NCI-H748 treated with DMSO at 0.1 percent for 48 hours (cell line): Measurements from ENCODE around the gene ANTXRL.
"Not testable (repeated sequence)": the region's sequence is repeated elsewhere in the genome, so short reads cannot be mapped to it uniquely, and the experiment has no call there.

Experiments
- DNase-seq: peaks from one replicate; lab custom pipeline; 2025; lab: John Stamatoyannopoulos, UW

The ANTXRL gene

DNA sequence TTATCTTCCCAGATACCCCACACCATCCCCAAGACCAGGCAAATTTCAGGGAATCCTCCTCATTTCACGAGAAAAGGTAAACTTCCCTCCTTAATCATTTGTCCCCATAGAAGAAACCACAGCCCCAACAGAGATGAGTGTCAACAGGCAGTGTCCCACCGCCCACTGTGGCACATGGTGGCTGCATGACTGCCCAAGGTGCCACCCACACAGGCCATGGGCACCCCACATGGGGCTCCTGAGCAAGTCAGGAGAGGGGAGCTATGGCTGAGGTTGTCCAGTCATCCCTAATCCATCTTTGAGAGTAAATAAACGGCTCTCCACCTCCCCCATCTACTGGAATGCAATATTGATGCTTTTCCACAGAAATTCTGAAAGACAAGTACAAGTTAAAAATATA lies 44.1 kb downstream of the ANTXRL start:
- DNase-seq = no peak

DNA sequence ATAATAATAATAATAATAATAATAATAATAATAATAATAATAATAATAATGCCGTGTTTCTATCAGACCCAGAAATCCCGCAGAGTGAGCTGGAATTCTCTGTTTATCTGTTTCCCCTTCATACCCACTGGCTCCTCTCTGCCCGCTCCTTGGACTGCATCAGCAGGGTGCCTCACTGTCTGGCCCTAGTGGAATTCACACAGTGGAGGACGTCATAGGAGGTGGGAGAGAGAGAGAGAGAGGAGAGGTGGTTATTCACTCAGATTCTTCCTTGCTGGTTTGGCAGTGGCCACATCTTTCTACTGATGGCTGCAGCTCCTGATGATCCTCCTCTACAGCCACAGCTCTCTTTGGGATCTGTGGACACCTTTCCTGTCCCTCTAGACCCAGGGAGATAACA lies 78.7 kb downstream of the ANTXRL start:
- not testable (repeated sequence) for DNase-seq

DNA sequence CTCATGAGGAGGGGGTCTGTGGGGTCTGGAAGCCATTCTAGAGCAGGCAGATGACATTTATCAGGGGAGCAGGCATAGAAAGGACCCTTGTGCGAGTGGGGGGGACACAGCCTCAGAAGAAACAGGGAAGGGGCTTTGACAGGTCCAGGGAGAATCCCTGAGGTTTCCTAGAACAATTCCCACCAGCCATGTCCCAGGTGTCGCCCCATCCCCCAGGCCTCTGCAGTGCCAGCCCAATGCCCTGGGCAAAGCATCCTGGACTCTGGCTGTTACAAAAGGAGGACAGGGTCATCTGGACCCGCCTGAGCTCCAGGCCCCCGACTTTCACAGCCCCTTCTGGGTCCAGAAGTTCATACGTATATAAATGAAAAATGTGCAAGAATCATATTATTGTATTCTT lies 80.4 kb downstream of the ANTXRL start:
- not testable (repeated sequence) for DNase-seq

DNA sequence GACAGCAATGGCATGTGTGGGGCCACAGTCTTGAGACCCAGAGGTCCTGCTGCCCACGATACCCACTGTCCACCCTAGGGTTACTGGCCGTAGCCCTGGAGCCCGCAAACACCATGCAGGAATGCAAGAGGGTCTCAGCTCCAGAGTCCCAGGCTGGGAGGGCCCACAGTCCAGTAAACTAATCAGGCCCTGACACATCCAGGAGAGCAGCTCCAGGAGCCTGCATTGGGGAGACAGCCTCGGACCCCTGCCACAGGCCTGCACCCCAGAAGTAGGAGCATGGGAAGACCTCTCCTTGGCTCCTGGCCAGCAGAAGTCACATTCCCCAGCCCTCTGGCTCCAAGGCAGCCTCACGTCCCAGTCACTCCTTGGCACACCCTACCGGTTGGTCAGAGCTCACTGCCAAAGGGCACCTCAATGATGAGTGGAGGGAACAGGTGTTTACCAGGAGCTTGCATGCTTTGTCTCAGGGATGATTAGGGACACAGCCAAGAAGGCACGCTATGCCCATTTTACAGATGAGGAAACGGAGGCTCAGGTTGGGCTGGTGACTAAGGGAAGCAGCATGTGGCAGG lies 81.0 kb downstream of the ANTXRL start:
- not testable (repeated sequence) for DNase-seq

DNA sequence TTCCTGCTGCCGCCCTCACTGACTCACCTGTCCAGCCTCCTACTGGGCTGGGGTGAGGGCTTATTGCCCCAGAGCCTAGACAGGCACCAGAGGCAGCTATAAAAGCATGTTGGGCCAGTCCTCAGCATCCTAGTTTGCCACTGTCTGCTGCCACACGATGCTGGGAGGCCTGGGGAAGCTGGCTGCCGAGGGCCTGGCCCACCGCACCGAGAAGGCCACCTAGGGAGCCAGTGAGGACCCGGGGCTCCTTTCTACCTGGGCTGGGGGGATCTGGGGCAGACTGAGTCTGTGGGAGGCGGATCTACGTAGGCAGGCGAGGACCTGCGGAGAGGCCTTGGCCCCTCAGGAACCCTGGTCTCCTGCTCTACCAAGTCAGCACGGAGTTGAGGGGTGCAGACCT lies 82.2 kb downstream of the ANTXRL start:
- DNase-seq = not testable (repeated sequence)

DNA sequence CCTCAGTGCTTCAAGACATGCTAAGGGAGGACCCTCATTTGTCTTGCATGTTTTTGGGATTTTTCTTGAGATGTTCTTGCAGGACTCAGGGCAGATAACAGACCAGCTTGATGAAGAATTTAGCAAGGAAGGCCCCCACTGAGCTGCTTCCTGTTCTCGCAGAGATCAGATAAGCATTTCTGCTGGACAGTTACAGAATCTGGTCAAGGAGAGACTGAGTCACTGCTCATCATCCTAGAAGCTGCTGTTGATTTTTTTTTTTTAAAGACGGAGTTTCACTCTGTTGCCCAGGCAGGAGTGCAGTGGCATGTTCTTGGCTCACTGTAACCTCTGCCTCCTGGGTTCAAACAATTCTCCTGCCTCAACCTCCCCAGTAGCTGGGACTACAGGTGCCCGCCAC lies 87.6 kb downstream of the ANTXRL start:
- not testable (repeated sequence) for DNase-seq

DNA sequence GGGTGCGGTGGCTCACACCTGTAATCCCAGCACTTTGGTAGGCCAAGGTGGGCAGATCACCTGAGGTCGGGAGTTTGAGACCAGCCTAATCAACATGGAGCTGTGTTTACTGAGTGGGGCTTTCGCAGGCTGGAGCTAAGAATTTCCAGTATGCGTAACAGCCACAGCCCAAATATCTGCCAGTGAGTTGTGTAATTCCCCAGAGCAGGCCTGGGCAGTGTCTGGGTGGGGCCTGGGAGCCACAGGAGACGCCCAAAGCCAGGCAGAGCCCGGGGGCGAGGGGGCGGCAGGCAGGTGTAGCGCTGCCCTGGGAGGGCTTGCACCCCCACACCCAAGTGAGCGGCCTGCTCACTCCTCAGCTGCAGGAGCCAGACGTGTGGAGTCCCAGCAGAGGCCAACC lies 88.6 kb downstream of the ANTXRL start, which contains the start of gene ANXA8L1:
Gene ANXA8L1 (plus strand): TSS at position 371 of the 400 bp plus-strand sequence. CDS start 76 bp downstream, outside the sequence.
- not testable (repeated sequence) for DNase-seq

DNA sequence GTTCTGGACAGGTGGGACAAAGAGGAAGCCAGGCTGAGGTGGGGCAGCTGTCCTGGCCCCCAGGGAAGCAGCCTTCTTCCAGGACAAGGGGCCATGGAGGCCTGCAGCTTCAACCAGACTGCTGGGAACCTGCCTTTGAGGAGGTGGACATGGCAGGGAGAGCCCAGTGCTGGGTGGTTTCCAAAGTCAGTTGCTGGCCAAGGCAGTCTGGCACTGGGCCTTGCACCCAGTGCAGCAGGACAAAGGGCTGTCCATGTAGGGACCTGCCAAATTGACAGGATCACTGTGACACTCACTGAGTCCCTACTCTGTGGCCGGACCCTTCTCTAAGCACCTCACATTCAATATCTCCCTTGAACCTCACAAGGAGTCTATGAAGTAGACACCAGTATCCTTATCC lies 90.2 kb downstream of the ANTXRL start:
- not testable (repeated sequence) for DNase-seq

DNA sequence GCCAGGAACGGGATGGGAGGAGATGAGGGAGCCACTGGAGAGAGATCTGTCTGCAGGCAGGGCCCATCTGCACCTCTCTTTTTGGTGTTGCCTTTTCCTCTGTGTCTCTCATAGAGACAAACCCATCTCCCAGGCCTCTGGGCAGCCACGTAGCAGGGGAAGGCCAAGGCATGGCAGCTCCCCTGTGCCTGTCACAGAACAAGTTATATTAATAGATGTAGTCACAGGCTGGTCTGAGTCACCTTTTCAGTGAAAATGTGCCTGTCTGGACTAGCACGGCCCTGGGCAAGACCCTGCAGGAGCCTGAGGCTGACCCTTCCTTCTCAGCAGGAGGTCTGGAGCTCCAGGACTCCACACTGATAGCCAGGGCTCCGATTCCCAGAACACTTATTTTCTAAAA lies 90.9 kb downstream of the ANTXRL start:
- not testable (repeated sequence) for DNase-seq

DNA sequence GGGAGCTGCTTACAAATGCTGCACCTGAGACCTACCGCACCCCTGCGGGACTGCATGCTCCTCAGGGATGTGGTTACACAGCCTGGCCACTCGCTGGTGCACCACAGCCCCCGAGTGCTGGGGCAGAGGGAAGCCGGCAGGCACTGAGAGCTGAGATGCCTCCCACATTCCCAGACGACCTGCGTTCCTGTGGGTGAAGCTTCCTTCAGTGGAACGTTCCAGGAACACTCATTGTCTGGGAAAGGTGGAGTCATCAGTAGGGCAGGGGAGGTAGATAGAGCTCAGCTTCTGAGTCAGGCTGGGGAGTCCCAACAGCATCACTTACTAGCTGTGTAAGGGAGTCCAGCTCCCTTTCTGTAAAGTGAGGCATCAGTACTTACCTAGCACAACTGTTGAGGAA lies 91.3 kb downstream of the ANTXRL start:
- DNase-seq = not testable (repeated sequence)

DNA sequence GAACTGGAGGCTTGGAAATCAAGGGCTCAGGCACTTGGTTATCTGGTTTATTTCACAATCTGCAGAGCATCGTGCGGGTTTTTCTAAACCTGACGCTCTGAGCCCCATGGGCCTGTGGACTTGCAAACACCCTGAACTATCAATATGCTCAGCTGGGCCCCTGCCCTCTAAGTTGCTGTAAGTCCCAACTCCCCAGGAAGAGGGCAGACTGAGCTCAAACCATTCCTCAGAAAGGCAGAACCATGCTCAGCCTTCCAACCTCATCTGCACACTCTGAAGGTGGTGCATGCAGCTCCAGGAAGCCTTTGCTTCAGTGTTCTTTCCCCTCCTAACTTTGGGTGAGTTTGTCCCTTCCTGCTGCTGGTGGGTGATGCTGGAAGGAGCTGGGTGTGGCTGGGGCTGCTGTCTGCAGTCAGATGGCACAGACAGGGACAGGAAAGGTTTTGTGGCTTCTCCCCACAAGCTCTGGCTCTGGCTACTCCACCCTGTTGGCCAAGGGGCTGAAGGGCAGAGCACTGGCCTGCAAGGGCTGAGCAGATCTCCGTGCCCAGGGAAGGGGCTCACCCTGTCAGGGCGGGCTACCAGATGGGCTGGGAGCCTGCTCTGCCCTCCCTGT lies 92.5 kb downstream of the ANTXRL start:
- not testable (repeated sequence) for DNase-seq
